IPS DF 4.7 (cell line): ENCODE data around the gene STK24.
"Not testable (repeated sequence)": the region's sequence is repeated elsewhere in the genome, so short reads cannot be mapped to it uniquely, and the experiment has no call there.

ENCODE experiments used
- DNase-seq: peaks from one replicate; pipeline ENCODE4 v3.0.0-alpha.2; 2013; ENCODE audit warnings: low spot score; ENCODE audit errors: extremely low read depth

Gene STK24

DNA sequence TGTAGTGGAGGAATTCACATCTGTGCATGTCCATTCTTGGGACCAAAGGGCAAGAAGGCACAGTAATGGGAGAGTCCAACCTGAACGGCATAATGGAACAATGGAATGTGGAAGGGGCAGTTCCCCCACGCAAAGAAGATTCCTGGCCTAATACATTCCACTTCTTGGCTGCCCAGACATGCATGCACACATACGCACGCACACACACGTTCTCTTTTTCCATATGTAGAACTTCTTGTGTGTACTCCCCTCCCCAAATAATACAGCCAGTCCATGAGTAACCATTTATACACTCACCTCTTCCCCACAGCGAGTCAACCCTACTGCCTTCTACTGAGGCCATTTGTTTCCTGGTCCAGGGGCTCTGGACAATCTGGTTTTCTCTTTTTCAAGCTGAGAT lies 6.0 kb upstream of the STK24 start:
- DNase-seq: no peak

DNA sequence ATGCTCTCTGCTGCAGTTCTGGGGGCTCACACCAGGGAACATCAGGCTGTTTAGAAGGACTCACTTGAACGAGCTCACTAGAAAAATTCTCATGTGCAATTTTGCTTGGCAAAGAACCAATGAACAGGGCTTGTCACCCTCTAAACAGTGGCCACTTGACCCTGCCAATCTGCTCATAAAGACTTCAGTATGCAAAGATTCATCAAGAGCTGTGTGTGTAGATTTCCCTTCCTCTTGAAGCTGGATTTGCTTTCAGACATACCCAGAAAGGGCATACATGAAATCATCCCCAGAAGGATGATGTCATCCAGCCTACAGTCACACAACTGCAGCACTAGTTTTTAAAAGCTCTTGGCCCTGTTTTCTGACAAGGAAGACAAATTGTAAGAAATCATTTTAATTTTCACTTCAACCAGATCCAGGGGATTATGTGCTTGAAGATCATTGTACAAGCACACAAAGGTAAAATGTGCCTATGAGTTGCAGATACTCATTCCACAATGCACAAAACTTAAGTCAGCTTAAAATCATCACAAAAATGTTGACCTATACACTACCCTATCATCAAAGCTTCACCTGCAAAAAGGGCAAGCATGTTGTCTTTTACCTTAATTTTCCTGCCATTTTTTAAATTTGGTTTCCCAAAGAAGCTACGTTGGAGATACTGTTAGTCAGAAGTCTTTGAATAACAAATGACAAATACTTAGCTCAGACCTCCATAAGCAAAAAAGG lies 5.2 kb upstream of the STK24 start:
- no peak for DNase-seq

DNA sequence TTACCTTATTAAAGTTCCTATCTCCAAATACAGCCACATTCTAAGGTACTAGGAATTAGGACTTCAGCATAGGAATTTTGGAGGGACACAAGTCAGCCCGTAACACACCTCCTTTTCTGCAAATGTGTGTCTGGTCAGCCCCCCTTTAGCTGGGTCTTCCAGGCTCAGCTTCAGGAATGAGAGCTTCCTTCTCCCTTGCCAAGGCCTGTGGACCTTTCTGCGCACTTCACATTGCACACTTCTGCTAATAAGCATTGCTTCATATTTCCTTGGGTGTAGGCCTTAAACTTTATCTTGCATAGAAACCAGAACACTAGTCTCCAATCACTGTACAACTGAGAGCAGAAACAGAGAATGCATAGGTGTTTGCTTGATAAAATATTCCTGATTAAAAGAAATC lies 4.5 kb upstream of the STK24 start:
- DNase-seq: no peak

DNA sequence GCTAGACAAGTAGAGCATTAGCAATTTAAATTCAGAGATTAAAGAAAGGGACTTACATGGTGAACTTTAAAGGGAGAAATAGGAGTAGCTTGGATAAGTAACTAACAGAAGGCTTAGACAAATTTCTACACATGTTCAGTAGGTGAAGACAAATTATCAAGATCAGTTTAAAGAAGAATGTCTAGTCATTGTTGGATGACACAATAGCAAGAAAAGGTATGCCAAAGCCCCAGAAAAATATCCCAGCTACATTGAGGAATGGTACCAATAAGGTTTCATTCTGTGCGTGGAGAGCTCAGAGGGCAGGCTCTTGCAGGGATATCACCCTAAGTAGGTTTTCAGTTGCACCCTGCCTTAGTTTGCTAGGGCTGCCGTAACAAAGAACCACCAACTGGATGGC lies 3.5 kb upstream of the STK24 start:
- DNase-seq: no peak

DNA sequence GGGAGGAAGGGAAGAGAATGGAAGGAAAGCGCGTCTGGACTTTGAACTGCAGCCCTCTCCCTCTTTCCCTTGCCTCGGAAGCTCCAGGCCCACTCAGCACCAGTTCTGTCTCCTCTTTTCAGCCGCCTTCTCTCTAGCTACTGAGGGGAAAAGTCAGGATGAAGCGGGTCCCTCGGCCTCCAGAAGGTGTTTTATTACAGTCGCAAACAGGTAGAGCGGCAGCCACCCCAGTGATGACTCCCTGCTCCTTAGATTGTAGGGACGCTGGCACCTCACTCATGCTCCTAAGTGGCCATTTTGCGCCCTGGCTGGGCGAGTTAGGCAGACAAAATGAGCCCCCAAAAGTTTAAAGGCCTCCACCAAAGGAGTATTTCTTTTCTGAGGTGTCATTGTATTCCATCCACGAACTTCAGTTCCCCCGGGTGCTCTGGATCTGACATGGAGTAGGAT lies 954 bp upstream of the STK24 start:
- no peak for DNase-seq

DNA sequence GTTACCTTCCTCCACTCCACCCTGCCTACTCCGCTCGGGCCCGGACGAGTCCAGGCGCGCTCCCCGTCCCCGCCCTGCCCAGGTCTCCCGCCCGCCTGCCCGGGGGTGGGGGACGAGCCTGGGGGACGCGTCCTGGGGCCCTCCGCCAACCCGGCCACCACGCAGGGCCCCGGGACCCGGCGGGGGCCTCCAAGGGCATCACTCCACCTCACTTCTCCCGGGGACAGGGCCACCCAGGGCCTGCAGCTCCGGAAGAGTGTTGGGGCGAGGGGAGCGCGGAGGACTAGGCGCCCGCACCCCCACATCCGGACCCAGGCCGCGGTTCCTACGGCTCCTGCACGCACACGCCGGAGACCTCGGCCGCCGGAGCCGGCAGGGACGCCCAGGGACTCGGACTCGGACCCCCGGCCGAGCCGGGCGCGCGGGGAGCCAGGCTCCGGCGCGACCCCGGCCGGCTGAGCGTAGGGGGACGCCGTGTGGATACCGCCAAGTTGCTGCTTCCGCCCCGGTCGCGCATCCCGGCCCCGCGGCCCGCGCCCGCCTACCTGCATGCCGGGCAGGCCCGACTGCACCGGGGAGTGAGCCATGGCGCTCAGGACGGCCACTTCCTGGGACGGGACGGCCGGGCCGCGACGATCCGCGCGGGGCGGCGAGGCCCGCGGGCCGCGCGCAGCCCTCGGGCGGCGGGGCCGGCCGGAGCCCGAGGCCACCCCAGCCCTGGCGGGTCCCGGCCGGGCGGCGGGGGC lies 534 bp downstream of the STK24 start:
- DNase-seq: no peak

DNA sequence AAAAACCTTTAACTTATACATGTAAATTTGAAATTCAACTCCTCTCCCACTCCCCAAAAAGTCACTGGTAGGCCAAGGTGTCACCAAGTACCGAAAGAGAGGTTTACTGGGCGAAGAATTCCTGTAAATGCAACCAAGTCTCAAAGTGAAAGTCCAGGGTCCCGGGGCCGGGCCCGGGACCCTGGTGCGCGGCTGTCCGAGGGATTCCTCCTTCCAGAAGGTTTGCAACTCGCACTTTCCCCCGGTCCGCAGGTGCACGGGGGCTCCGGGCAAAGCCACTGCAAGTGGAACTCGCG lies 1.1 kb downstream of the STK24 start:
- DNase-seq: no peak

DNA sequence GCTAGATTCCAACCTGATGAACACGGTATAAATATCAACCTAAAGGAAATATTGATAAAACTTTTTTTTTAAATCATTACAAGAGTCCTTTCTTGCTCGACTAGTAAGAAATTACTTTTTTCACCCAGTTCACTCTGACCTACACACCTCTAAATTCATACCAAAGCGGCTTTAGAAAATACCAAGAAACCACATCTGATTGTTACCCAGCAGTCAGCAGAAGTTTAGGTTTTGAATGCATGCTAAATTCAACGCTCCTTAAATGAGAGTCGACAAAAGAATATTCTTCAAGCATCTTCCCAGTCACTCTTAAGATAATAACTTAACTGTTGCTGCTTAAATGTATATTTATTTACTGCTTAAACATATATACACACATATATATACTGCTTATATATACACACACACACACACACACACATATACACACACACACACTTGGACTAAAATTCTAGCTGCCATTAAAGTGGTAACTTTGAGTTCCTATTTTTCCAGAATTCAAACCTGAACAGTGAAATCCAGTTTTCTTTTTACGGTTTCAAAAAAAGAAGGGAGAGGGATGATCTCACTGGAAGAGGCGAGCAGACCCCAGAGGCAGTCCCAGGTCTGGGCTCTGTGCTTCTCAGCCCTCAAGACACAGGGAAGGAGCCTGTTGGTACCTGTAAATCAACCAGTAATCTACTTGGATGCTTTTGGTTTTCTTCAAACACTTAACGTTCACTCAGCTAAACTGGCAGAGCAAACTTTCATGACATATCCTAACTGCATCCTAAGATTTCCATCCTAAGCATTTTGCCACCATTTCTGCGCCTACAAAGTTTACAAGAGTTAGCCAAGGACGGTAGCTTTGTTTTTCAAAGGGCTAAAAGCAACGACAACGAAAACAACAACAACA lies 1.7 kb downstream of the STK24 start:
- DNase-seq: no peak

DNA sequence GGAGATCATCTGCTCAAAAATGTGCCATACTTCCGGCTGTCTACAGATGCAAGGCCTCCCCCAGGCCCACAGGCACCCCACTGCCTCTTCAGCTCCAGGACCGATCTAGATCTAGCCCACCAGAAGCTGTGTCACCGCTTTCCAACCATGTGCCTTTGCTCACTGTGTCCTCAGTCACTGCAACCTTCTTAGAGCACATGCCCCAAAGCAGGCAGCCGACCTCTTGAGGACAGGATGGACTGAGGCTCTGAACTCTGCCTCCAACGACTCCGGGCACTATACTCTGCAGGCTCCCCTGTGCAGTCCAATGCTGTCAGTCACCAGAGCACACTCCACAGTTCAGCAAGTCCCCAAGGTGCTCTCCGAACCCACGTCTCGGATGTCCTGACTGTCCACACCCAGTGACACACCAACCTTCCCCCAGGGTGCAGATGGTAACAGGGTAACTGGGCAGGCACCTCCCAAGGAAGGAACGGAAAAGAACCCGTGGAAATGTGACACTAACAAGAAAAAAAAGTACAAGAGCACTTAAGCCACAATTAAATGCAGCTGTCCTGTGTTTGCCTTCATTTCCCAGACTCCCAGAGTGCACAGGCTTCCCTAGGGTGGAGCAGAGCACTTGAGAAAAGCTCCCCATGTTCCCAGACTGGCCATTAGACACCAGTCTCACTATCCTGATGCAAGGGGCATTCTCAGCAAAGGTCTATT lies 4.8 kb downstream of the STK24 start:
- no peak for DNase-seq

DNA sequence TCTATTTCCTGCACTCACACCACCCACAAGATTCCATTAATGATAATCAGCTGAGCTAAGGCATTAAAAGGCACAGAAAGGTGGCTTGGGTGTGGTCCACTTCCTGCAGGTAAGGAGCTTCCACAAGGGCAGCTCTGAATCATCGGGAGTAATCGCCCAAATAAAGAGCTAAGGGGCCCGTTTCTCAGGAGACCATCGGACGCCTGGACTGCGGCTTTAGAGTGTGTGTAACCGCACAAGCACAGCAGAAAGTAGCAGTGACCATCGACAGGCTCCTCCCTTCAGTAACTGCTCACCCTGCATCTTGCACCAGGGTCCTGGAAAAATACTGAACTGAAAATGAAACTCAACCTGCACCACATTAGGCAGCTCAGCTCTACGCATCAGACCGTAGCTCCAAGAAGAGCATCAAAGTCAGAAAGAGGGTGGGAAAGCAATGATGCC lies 6.0 kb downstream of the STK24 start:
- no peak for DNase-seq

DNA sequence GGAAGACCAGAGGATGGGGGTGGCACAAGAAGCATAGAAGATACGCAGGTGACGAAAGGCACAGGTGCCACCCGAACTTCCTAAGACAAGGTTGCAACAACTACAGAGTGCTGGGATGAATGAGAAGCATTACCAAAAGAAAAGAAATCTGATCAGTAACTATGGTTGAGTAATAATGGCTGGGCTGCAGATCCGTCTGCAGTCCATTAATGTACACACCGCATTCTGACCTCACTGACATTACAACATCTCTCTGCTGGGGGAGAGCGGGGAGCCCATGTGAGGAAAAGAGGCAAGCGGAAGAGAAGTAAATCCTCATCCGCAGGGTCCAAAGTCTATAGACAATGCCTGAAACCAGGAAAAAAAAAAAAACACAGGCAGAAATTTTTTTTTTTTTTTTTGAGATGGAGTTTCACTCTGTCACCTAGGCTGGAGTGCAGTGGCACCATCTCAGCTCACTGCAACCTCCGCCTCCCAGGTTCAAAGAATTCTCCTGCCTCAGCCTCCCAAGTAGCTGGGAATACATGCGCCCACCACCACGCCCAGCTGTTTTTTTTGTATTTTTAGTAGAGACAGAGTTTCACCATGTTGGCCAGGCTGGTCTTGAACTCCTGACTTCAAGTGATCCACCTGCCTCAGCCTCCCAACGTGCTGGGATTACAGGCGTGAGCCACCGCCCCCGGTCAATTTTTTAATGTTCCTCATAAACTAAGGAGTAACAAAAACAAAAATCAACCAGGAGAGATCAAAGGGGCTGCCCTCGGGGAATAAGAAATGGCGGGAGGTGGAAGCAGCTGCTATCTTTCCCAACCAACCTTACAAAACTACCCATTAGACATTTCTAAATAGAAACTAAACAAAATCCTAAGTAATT lies 7.2 kb downstream of the STK24 start:
- not testable (repeated sequence) for DNase-seq

DNA sequence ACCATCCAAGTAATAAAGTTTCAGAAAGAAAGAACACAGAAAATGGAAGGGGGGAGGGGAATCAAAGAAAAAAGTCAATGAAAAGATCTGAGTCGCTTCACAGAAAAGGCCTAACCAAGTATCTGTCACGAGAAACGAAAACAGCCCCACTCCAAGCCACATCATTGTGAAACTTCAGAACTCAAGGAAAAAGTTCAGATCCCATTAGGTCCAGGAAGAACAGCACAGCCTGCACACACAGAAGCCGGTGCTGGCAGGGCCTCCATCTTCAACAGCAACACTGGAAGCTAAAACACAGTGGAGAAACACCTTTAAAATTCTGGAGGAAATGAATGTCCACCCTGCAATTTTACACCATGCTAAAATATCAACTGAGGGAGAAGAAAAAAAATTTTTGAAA lies 8.0 kb downstream of the STK24 start:
- no peak for DNase-seq

DNA sequence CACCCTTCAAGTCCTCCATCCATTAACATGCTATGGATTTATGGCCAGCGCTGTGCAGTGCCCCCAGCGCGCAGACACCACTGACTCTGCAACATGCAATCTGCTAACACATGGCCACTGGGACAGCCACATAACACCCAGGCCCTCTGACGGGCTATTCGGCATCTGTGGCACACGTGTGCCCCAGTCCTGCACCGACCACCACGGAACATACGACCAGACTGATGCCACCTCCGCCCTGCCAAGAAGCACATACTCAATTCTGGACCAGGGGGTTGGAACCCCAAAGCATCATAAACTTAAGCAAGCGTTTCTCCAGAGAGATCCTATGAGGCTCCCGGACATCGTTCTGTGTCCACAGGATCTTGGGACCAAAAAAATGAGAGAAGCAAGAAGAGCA lies 9.8 kb downstream of the STK24 start:
- no peak for DNase-seq

DNA sequence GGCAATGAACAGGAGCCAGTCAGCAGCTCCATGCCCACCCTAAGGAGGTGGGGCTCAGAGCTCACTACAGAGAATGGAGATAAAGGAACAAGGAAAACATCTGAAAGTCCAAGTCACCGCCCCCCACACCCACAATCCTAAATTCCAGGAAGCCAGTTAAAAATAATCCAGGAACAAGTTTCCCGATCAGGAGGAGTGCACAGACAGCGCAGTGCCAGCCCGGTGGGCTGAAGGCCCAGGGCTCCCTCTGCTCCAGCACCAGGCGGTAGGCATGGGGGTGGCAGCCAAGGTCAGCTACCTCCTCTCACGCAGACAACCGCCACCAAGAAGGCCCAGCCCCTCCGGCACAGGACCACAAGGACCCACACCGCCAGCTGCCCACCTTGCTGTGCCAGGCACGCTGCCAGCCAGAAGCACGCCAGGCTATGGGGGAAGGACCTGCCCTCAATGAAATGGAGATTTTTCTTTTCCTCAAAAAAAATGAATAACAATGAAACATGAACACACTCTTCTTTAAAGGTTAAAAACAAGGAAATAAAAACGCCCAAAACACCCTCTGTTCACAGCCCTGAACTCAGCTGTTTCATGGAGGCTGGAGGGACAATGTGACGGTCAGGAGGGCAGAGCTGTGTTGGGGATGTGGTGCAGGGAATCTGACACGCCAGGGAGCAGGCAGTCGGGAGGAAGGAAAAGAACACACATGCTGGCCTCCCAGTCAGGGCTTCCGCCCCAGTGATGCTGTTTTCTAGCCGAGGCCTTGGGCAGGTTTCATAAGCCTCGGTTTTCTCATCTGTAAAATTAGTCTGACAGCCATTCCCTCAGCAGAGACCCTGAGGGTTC lies 11.0 kb downstream of the STK24 start:
- DNase-seq: no peak

DNA sequence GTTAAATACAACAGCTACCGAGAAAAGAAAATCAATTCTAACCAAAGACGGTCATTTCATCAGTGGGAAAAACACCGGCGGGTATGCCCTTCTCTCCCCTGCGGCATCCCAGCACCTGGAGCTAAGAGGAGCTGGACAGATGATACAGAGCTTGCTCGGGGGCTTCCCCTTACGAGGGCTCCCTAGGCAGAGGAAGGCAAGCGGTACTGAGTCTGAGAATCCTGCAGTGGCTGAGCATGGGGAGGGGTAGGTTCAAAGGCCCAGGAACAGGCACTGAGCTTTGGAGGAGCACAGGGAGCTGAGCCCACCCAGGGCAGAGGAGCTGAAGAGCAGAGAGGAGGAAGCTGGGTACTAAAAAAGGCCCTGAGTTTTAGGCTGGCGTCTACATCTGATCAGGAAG lies 12.7 kb downstream of the STK24 start:
- DNase-seq: no peak

DNA sequence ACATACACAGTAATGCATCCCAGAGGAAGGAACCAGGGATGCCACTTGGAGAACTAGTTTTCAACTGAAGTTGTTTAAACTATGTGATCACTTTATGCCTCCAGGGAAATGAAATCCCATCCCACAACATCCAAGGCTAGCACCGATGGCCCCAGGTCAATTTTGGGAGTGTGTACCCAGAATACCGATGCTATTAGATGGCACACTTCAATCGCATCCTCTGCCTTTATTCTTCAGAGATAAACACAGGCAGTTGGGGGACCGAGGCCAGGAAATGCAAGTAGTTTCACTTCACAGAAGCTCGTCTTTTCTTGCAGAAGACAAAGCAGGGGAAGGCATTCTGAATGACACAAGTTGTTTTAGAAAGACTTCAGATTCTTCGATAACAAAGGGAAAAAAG lies 13.8 kb downstream of the STK24 start:
- DNase-seq: no peak

DNA sequence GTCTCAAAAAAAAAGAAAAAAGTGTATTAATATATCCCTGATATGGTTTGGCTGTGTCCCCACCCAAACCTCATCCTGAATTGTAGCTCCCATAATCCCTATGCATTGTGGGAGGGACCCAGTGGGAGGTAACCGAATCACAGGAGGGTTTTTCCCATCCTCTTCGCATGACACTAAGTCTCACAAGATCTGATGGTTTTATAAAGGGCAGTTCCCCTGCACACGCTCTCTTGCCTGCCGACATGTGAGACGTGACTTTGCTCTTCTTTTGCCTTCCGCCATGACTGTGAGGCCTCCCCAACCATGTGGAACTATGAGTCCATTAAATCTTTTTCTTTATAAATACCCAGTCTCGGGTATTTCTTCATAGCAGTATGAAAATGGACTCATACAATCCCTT lies 17.7 kb downstream of the STK24 start:
- DNase-seq: no peak

DNA sequence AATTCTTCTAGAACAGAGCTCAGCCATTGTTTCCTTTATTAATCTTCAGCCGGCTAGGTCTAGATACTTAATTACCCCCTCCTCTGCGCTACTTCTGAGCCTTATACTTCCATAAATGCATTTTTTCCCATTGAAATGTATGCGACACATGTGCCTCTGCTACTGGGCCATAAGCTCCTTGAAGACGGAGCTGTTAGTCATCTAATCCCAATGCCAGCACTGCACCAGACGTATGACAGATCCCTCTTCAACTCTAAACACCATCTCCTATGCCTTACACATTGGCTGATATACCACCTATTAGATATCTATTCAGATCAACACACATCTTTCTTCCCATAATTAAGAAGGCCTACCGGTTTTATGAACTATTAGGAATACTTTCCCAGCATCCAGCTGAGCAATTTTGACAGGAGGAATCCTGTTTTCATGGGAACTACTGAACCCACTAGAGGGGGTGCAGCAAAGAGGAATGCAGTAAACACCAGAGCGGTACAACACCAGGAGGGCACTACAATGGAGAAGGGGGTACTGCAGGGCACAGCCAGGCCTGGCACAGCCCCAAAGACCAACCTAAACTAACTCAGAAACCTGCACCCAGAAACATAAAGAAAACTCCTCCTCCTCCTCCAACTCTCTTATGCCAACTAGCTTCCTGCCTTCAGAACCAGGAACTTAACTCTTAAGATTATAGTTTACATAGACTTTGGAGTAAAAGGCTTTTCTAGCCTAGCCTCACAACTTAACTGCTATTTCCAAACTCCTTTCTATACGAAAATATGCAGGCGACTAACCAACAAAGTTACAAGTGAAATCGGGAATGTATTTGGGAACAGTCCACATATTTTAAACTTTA lies 18.7 kb downstream of the STK24 start:
- DNase-seq: no peak
